HEK293 (cell line): ENCODE measurements around the gene ADSL.

Source experiments
- CTCF ChIA-PET: fragments of 350-600 bp; formaldehyde crosslinking; extraction: SDS; loops from one replicate; lab custom pipeline; 2021; ENCODE audit warnings: antibody characterized with exemption; lab: Yijun Ruan, JAX
- POLR2A ChIA-PET: fragments of 300-600 bp; formaldehyde crosslinking; extraction: SDS; loops from one replicate; lab custom pipeline; 2020; ENCODE audit warnings: antibody characterized with exemption, inconsistent platforms; lab: Yijun Ruan, JAX
- H3K27ac ChIP-seq: fragments of 200-500 bp; sonication (Bioruptor generic); 2 replicates; pipeline ENCODE4 v1.5.1; 2014; ENCODE audit warnings: low read depth, low read length, control low read depth, inconsistent platforms; ENCODE audit errors: extremely low read depth
- H3K36me3 ChIP-seq, 2 experiments: fragments of 200-500 bp in 1 of 2; sonication (Bioruptor generic) in 1 of 2; 1 replicate in 1 of 2; 2 replicates in 1 of 2; pipeline ENCODE4 v1.5.1; 2014 to 2017; ENCODE audit warnings: inconsistent platforms in 2 of 2, low read length in 2 of 2; ENCODE audit not compliant: control insufficient read depth in 2 of 2, insufficient read depth in 1 of 2
- H3K4me1 ChIP-seq: fragments of 200-500 bp; sonication (Bioruptor generic); 2 replicates; pipeline ENCODE4 v1.5.1; 2014; ENCODE audit warnings: mild to moderate bottlenecking, low read length, inconsistent platforms; ENCODE audit not compliant: control insufficient read depth, insufficient read depth
- H3K4me3 ChIP-seq: 2 replicates; pipeline ENCODE4 v1.5.1; 2011; ENCODE audit warnings: low read depth, mild to moderate bottlenecking, control low read depth, low read length, moderate library complexity
- H3K9me3 ChIP-seq: fragments of 200-500 bp; sonication (Bioruptor generic); 2 replicates; pipeline ENCODE4 v1.5.1; 2014; ENCODE audit warnings: low read depth, low read length, inconsistent platforms; ENCODE audit not compliant: control insufficient read depth, insufficient read depth
- EGR2 ChIP-seq: fragments of 450-650 bp; formaldehyde crosslinking; IDR thresholded peaks from 2 replicates; pipeline ENCODE4 v1.5.1; 2016; ENCODE audit warnings: low read depth, missing biosample characterization, missing genetic modification characterization
- GLI2 ChIP-seq: fragments of 450-650 bp; formaldehyde crosslinking; IDR thresholded peaks from 2 replicates; pipeline ENCODE4; 2017; ENCODE audit warnings: missing biosample characterization, missing genetic modification characterization, low read depth, borderline replicate concordance
- HOXA7 ChIP-seq: sonication (generic); formaldehyde crosslinking; IDR thresholded peaks from 2 replicates; pipeline ENCODE4 v1.8.1; 2022; ENCODE audit warnings: missing genetic modification reagents, borderline replicate concordance
- SALL2 ChIP-seq: fragments of 450-650 bp; formaldehyde crosslinking; IDR thresholded peaks from 2 replicates; pipeline ENCODE4 v1.5.0; 2017; ENCODE audit warnings: missing biosample characterization, mild to moderate bottlenecking, missing genetic modification characterization, borderline replicate concordance
- ZNF121 ChIP-seq: fragments of 450-650 bp; formaldehyde crosslinking; IDR thresholded peaks from 2 replicates; pipeline ENCODE4 v1.5.1; 2016; ENCODE audit warnings: missing biosample characterization, missing genetic modification characterization
- ZNF341 ChIP-seq: fragments of 450-650 bp; formaldehyde crosslinking; IDR thresholded peaks from 2 replicates; pipeline ENCODE4; 2016; ENCODE audit warnings: low read depth, missing biosample characterization, missing genetic modification characterization
- ZNF404 ChIP-seq: fragments of 450-650 bp; formaldehyde crosslinking; IDR thresholded peaks from 2 replicates; pipeline ENCODE4 v1.5.1; 2017; ENCODE audit warnings: missing biosample characterization, missing genetic modification characterization
- TF ChIP-seq, protein P1 (sequence below): fragments of 450-650 bp; IDR thresholded peaks from 2 replicates; pipeline ENCODE4 v1.5.1; 2018; ENCODE audit warnings: missing biosample characterization, missing genetic modification characterization
- TF ChIP-seq, protein P2 (sequence below): fragments of 450-650 bp; formaldehyde crosslinking; optimal IDR thresholded peaks from 2 replicates; pipeline ENCODE3; 2016; ENCODE audit warnings: missing biosample characterization, mild to moderate bottlenecking, missing genetic modification characterization
- TF ChIP-seq, protein P3 (sequence below): IDR thresholded peaks from 2 replicates; pipeline ENCODE4 v1.6.1; 2011; ENCODE audit warnings: mild to moderate bottlenecking, low read depth, low read length, borderline replicate concordance

Gene ADSL

DNA sequence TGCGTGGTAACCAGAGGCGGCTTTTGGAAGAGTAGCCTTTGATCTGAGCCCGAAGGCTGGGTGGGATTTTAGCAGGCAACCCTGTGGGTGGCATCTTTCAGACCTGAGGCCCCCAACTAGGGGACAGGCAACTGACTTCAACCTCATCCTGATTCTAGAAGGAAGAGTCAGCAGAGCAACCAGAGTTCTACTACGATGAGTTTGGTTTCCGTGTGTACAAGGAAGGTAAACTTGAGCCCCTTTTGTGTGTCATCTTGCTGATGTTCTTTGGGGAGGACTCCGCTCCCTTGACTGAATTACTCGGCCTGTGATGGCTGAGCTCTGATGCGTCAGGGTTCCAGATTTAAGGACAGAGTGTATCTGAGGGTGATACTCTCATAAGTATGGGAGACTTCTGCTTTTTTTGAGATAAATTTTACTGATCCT, 55.7 kb downstream of the ADSL start (continued):
- no peak for TF ChIP-seq ZNF404 (tag by site-specific recombination)

DNA sequence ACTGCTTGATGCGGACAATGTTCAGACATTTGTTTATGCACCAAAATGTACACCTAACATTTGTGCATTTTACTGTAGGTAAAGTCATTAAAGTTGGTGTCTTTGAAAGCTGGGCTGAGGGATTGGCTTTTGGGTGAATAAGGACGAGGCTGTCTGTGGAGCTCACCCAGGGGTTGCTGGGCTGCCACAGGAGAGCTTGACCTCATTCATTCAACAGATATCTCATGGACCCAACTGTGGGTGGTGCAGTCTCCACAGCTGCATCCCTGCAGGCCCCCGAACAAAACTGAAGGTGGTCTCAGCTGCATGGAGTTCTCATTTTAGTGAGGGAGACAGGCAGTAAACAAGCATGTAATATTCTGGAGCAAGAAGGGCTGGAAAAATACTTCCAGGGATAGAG, 56.8 kb downstream of the ADSL start:
- H3K27ac ChIP-seq: no peak overlapping the region; the same call in 1 of the 2 replicates
- ChIA-PET POLR2A (no interaction called here), CTCF (no interaction called here)
- no peak overlapping the region for H3K4me3 ChIP-seq
- no peaks in the 10 kb centered on the region for H3K9me3 ChIP-seq
- H3K4me1 ChIP-seq: no peaks in the 10 kb centered on the region
- no peak for TF ChIP-seq EGR2 (tag by site-specific recombination)
- TF ChIP-seq ZNF121 (tag by site-specific recombination): no peak
- TF ChIP-seq, protein P1, sequence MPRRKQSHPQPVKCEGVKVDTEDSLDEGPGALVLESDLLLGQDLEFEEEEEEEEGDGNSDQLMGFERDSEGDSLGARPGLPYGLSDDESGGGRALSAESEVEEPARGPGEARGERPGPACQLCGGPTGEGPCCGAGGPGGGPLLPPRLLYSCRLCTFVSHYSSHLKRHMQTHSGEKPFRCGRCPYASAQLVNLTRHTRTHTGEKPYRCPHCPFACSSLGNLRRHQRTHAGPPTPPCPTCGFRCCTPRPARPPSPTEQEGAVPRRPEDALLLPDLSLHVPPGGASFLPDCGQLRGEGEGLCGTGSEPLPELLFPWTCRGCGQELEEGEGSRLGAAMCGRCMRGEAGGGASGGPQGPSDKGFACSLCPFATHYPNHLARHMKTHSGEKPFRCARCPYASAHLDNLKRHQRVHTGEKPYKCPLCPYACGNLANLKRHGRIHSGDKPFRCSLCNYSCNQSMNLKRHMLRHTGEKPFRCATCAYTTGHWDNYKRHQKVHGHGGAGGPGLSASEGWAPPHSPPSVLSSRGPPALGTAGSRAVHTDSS (tag by site-specific recombination): no peak
- peaks cover 27 to 83% of the 10 kb centered on the region in 2 experiments for H3K36me3 ChIP-seq

DNA sequence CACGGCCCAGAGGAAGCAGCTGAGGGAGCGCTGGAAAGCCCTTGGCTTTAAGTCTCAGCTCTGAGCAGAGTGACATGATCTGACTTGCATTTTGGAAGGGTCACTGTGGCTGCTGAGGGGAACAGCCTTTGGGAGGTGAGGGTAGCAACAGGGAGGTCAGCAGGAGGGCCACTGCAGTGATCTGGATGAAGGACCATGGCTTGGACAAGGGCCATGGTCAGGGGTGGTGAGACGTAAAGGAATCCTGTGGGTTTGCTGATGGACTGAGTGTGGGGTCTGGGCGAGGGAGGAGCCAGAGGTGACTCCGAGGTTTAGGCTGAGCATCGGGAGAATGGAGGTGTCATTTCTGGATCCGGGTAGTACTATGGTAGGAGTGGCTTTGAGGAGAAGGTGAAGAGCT, 57.4 kb downstream of the ADSL start:
- ChIA-PET CTCF (interaction anchor here (0.5 kb wide), 1 partner anchor 427 kb away, joined by 3 read pairs; no protein-coding TSS in a partner anchor), POLR2A (no interaction called here)
- peak overlapping the region; percentile 2; the same call in 1 of the 2 replicates for H3K27ac ChIP-seq
- no peaks in the 10 kb centered on the region for H3K9me3 ChIP-seq
- TF ChIP-seq HOXA7 (CRISPR knock-in tag) (no peak), SALL2 (tag by site-specific recombination) (no peak)
- H3K4me1 ChIP-seq: no peaks in the 10 kb centered on the region
- H3K36me3 ChIP-seq: peaks cover 27 to 88% of the 10 kb centered on the region in 2 experiments
- no peak overlapping the region for H3K4me3 ChIP-seq

DNA sequence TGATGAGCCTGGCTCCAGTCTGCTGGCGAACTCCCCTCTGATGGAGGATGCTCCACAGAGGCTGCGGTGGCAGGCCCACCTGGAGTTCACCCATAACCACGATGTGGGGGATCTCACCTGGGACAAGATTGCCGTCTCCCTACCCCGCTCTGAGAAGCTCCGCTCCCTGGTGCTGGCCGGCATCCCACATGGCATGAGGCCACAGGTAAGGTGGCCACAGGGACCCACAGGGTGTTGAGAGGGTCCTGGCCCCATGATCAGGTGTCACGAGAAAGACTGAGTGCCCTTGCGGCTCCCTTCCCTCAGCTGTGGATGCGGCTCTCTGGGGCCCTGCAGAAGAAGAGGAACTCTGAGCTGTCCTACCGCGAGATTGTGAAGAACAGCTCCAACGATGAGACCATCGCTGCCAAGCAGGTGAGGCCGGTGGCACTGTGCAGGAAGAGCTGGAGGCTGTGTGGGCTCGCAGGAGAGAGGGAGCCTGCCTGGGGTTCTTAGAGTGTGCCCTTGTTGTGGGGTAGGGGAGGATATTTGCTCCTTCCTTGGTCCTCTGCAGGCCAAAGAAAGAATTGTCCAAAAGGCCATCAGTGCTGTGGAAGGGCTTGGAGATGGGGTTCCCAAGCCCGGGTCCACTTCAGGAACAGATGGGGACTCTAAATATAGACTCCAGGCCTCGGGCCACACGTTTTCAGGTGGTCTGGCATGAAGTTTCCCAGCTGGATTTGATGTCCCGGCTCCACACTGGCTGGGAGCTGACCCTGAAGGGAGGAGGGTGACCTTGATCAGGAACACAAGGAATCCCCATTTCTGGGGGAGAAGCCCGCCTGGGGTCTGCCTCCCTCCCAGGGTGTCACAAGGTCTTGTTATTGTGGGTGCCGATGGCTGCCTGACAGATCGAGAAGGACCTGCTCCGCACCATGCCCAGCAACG, 58.2 kb downstream of the ADSL start:
- POLR2A ChIA-PET: no interaction called here
- Histone ChIP-seq H3K4me3 (no peak overlapping the region), H3K36me3 (peaks cover 27 to 96% of the 10 kb centered on the region in 2 experiments), H3K9me3 (no peaks in the 10 kb centered on the region)
- CTCF ChIA-PET: interaction anchor here (1.4 kb wide), 1 partner anchor 241 kb away, joined by 3 read pairs; no protein-coding TSS in a partner anchor
- TF ChIP-seq, protein P2, sequence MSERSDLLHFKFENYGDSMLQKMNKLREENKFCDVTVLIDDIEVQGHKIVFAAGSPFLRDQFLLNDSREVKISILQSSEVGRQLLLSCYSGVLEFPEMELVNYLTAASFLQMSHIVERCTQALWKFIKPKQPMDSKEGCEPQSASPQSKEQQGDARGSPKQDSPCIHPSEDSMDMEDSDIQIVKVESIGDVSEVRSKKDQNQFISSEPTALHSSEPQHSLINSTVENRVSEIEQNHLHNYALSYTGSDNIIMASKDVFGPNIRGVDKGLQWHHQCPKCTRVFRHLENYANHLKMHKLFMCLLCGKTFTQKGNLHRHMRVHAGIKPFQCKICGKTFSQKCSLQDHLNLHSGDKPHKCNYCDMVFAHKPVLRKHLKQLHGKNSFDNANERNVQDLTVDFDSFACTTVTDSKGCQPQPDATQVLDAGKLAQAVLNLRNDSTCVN (tag by site-specific recombination): no peak
- TF ChIP-seq ZNF341 (tag by site-specific recombination) (no peak), GLI2 (no peak)
- TF ChIP-seq, protein P3, sequence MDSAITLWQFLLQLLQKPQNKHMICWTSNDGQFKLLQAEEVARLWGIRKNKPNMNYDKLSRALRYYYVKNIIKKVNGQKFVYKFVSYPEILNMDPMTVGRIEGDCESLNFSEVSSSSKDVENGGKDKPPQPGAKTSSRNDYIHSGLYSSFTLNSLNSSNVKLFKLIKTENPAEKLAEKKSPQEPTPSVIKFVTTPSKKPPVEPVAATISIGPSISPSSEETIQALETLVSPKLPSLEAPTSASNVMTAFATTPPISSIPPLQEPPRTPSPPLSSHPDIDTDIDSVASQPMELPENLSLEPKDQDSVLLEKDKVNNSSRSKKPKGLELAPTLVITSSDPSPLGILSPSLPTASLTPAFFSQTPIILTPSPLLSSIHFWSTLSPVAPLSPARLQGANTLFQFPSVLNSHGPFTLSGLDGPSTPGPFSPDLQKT: no peak
- TF ChIP-seq, all 188 proteins: peak for 0
- H3K4me1 ChIP-seq: no peaks in the 10 kb centered on the region
- no peak overlapping the region for H3K27ac ChIP-seq
